ENCODE measurements around the gene USP17L19. TPM values are rescaled to one million over a fixed set of nuclear protein-coding genes. Genes with fewer than 3 reads are reported as not detected.

Gene USP17L19
- total and polyA plus RNA-seq, 4 experiments from 2014 or later, result not detected

Other genes starting within 250 kb of the USP17L19 start
- not detected for gene FAM90A26, start 83.0 kb upstream of the USP17L19 start, total RNA-seq
- not detected for gene FAM90A26, start 83.0 kb upstream of the USP17L19 start, polyA plus RNA-seq
- not detected for gene USP17L10, start 42.7 kb upstream of the USP17L19 start, total RNA-seq
- gene USP17L10, start 42.7 kb upstream of the USP17L19 start, polyA plus RNA-seq, result not detected
- not detected for gene USP17L11, start 38.0 kb upstream of the USP17L19 start, total RNA-seq
- gene USP17L11, start 38.0 kb upstream of the USP17L19 start, polyA plus RNA-seq, result not detected
- not detected for gene USP17L12, start 33.2 kb upstream of the USP17L19 start, total RNA-seq
- not detected for gene USP17L12, start 33.2 kb upstream of the USP17L19 start, polyA plus RNA-seq
- gene USP17L13, start 28.5 kb upstream of the USP17L19 start, total RNA-seq, result not detected
- not detected for gene USP17L13, start 28.5 kb upstream of the USP17L19 start, polyA plus RNA-seq
- gene USP17L15, start 19.0 kb upstream of the USP17L19 start, total RNA-seq, result not detected
- not detected for gene USP17L15, start 19.0 kb upstream of the USP17L19 start, polyA plus RNA-seq
- gene USP17L17, start 9.5 kb upstream of the USP17L19 start, total RNA-seq, result not detected
- gene USP17L17, start 9.5 kb upstream of the USP17L19 start, polyA plus RNA-seq, result not detected
- not detected for gene USP17L18, start 4.7 kb upstream of the USP17L19 start, total RNA-seq
- not detected for gene USP17L18, start 4.7 kb upstream of the USP17L19 start, polyA plus RNA-seq
- gene USP17L20, start 4.7 kb downstream of the USP17L19 start, total RNA-seq, result not detected
- gene USP17L20, start 4.7 kb downstream of the USP17L19 start, polyA plus RNA-seq, result not detected
- gene USP17L21, start 9.5 kb downstream of the USP17L19 start, total RNA-seq, result not detected
- not detected for gene USP17L21, start 9.5 kb downstream of the USP17L19 start, polyA plus RNA-seq
- gene USP17L22, start 14.2 kb downstream of the USP17L19 start, total RNA-seq, result not detected
- gene USP17L22, start 14.2 kb downstream of the USP17L19 start, polyA plus RNA-seq, result not detected
- not detected for gene USP17L24, start 71.8 kb downstream of the USP17L19 start, total RNA-seq
- gene USP17L24, start 71.8 kb downstream of the USP17L19 start, polyA plus RNA-seq, result not detected
- not detected for gene USP17L25, start 76.5 kb downstream of the USP17L19 start, total RNA-seq
- not detected for gene USP17L25, start 76.5 kb downstream of the USP17L19 start, polyA plus RNA-seq
- gene USP17L26, start 81.3 kb downstream of the USP17L19 start, total RNA-seq, result not detected
- gene USP17L26, start 81.3 kb downstream of the USP17L19 start, polyA plus RNA-seq, result not detected
- gene USP17L5, start 86.0 kb downstream of the USP17L19 start, total RNA-seq, result not detected
- gene USP17L5, start 86.0 kb downstream of the USP17L19 start, polyA plus RNA-seq, result not detected
- gene USP17L27, start 90.8 kb downstream of the USP17L19 start, total RNA-seq, result not detected
- not detected for gene USP17L27, start 90.8 kb downstream of the USP17L19 start, polyA plus RNA-seq
- gene USP17L28, start 95.5 kb downstream of the USP17L19 start, total RNA-seq, result not detected
- not detected for gene USP17L28, start 95.5 kb downstream of the USP17L19 start, polyA plus RNA-seq
- gene USP17L29, start 100.3 kb downstream of the USP17L19 start, total RNA-seq, result not detected
- gene USP17L29, start 100.3 kb downstream of the USP17L19 start, polyA plus RNA-seq, result not detected
- gene USP17L30, start 109.8 kb downstream of the USP17L19 start, total RNA-seq, result not detected
- not detected for gene USP17L30, start 109.8 kb downstream of the USP17L19 start, polyA plus RNA-seq
- gene DEFB131A, start 191.0 kb downstream of the USP17L19 start, total RNA-seq, result not detected
- not detected for gene DEFB131A, start 191.0 kb downstream of the USP17L19 start, polyA plus RNA-seq